GM18520 (cell line): ENCODE results near the gene RNF5.
A peak's percentile ranks its signal among the peaks of the same experiment; 100 is the strongest.
"Not testable (repeated sequence)": the region's sequence is repeated elsewhere in the genome, so short reads cannot be mapped to it uniquely, and the experiment has no call there.

Experiments used
- ATAC-seq: cut with Tn5 transposase; IDR thresholded peaks from one replicate; pipeline ENCODE4 v1.9.1; 2021; ENCODE audit not compliant: unreplicated experiment

RNF5 gene

GRCh38 chr6:32203426-32204267 is 25.4 kb downstream of the RNF5 start:
- no peak for ATAC-seq

- ATAC-seq: no peak
These were observed 26.1 kb downstream of the RNF5 start for GRCh38 chr6:32204268-32204715.

GRCh38 chr6:32208996-32209395 is 30.8 kb downstream of the RNF5 start:
- no peak for ATAC-seq

- no peak for ATAC-seq
These were observed 32.0 kb downstream of the RNF5 start for GRCh38 chr6:32210191-32210601.

- ATAC-seq: not testable (repeated sequence)
These were observed 33.2 kb downstream of the RNF5 start for GRCh38 chr6:32211432-32211831.

- ATAC-seq: no peak
These were observed 34.0 kb downstream of the RNF5 start for GRCh38 chr6:32212076-32212760.

- no peak for ATAC-seq
These were observed 35.4 kb downstream of the RNF5 start for GRCh38 chr6:32213649-32214048.

- no peak for ATAC-seq
These were observed 35.9 kb downstream of the RNF5 start for GRCh38 chr6:32214126-32214525.

GRCh38 chr6:32215617-32216016 is 37.4 kb downstream of the RNF5 start:
- ATAC-seq: no peak

- no peak for ATAC-seq
These were observed 38.1 kb downstream of the RNF5 start for GRCh38 chr6:32216285-32216684.

- ATAC-seq: no peak
These were observed 38.8 kb downstream of the RNF5 start for GRCh38 chr6:32216998-32217397.

- no peak for ATAC-seq
These were observed 40.0 kb downstream of the RNF5 start for GRCh38 chr6:32218167-32218566.

GRCh38 chr6:32220021-32220420 is 41.8 kb downstream of the RNF5 start:
- ATAC-seq: no peak

- ATAC-seq: no peak
These were observed 44.4 kb downstream of the RNF5 start for GRCh38 chr6:32222333-32223230.

GRCh38 chr6:32223258-32224235 is 45.3 kb downstream of the RNF5 start, which contains the start of gene NOTCH4:
TSS of gene NOTCH4 (minus strand) at chr6:32224067. CDS start at chr6:32223928, 139 bp downstream.
- no peak for ATAC-seq

GRCh38 chr6:32224696-32225095 is 46.5 kb downstream of the RNF5 start:
- peak; percentile 58 for ATAC-seq

- no peak for ATAC-seq
These were observed 48.2 kb downstream of the RNF5 start for GRCh38 chr6:32226434-32226833.
